DMS79 (cell line): ENCODE measurements around the gene CHSY1.

Experiments used
- DNase-seq: peaks from one replicate; lab custom pipeline; 2025; lab: John Stamatoyannopoulos, UW

Gene CHSY1

GRCh38 chr15:101188637-101189408 lies 63.0 kb downstream of the CHSY1 start:
- no peak for DNase-seq

GRCh38 chr15:101187820-101188636 lies 63.8 kb downstream of the CHSY1 start:
- DNase-seq: no peak

DNA sequence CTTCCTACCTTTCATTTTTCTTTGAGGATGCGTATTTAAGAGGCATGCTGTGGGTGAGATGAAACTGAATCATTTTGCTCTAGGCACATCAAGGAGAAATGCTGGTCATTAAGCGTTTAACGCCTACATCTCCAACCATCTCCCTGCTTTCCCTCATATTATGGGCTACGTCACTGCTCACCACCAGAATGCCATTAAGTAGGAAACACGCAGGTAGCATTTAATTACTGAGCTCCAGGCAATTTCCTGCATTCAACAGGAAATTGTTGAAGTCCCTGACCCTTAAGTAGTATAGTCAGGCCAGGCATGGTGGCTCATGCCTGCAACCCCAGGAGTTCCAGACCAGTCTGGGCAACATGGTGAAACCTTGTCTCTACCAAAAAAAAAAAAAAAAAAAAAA lies 66.1 kb downstream of the CHSY1 start:
- DNase-seq: no peak

- DNase-seq: no peak
Observed at GRCh38 chr15:101185336-101185735, 66.5 kb downstream of the CHSY1 start.

DNA sequence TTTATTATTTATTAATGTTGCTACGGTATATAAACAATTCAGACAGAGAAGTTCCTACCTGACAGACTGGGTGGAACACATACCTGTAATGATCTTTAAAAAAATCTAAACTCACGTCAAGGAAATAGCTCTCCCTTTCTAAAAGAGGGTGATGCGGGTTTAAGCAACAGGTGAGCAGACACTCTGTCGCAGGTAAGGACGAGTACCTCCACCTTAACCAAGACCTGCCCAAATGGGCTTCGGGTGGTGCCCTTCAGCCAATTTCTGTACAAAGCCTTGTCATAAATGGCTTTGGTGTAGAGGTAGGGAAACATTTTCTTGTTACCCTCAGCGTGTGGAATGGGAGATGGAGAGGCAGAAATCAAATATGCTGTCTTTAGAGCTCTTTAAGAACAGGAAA lies 67.0 kb downstream of the CHSY1 start:
- no peak for DNase-seq

- DNase-seq: no peak
Observed at GRCh38 chr15:101183931-101184305, 67.9 kb downstream of the CHSY1 start.

GRCh38 chr15:101183226-101183930 lies 68.5 kb downstream of the CHSY1 start:
- DNase-seq: no peak

GRCh38 chr15:101182215-101182614 lies 69.6 kb downstream of the CHSY1 start:
- no peak for DNase-seq

- DNase-seq: no peak
Observed at GRCh38 chr15:101181349-101181748, 70.5 kb downstream of the CHSY1 start.

- DNase-seq: no peak
Observed at GRCh38 chr15:101180620-101181307, 71.1 kb downstream of the CHSY1 start.

GRCh38 chr15:101179341-101180153 lies 72.3 kb downstream of the CHSY1 start:
- DNase-seq: no peak

DNA sequence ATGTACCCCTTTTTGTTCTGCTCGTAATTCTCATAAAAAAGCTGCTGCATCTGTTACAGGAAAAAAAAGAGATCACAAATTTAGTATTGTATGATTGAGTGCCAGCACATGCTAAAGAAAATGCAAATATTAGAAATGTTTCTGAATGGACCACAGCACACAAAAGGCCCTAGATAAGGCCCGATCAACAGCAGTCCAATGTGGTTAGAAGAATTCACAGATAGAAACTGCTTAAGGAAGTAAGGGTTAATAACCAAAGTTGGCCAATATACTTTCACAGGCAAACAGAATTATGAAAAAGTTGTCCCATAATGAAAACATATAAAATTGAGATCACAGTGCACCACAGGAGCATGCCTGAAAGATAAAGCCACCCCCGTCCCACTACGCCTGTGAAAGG lies 72.9 kb downstream of the CHSY1 start:
- DNase-seq: no peak

DNA sequence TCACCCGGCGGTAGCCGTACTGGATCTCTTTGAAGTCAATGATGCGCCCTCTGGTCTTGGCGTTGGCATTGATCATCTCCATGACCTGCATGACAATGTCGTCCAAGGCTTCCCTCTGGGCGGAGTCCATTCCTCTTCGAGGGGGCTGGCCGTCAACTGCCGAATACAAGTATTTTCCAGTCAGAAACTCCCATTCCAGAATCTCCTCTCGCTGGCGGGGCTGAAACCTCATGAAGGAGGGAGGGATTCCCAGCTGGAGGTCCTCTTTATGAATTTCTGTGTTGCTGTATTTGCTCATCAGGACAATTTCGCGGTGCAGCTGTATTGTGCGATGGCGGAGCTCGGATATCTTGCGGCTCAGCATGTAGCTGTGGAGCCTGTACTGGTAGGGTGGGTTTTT lies 73.4 kb downstream of the CHSY1 start:
- DNase-seq: no peak

DNA sequence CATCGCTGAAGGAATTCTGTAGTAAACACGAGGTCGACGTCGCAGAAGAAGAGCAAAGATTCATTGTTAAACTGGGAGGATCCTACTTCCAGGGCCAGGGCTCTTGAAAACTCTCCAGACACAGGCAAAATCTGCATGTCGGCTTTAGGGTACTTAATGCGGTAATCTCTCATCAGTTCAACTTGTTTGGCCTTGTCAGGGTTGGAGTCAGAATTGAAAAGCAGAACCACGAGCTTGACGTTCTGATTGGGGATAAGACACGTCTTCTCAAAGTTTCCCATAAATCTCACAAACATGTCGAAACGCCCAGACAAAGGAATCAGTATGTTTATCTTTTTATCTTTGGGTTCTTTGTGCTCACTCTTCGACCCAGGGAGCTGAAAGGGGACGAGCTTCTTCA lies 74.0 kb downstream of the CHSY1 start:
- no peak for DNase-seq

DNA sequence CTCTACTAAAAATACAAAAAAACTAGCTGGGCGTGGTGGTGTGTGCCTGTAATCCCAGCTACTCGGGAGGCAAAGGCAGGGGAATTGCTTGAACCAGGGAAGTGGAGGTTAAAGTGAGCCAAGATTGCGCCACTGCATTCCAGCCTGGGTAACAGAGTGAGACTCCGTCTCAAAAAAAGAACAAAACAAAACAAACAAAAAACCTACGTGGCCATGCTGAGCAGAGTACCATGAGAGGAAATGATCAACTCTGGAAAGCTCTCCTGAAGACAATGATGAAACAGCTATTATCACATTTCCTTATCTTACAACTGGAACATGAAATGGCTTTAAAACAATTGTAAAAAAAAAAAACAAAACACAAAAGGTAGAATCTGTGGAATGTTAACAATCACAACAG lies 75.2 kb downstream of the CHSY1 start:
- DNase-seq: no peak

GRCh38 chr15:101175401-101175800 lies 76.4 kb downstream of the CHSY1 start:
- no peak for DNase-seq

- no peak for DNase-seq
Observed at GRCh38 chr15:101174152-101174920, 77.5 kb downstream of the CHSY1 start.

GRCh38 chr15:101173233-101174119 lies 78.4 kb downstream of the CHSY1 start:
- DNase-seq: no peak

- no peak for DNase-seq
Observed at GRCh38 chr15:101172501-101173071, 79.3 kb downstream of the CHSY1 start.
